ENCODE data around the gene TADA2A. TPM values are rescaled to one million over a fixed set of nuclear protein-coding genes. Genes with fewer than 3 reads are reported as not detected.
"Not testable (repeated sequence)": the region's sequence is repeated elsewhere in the genome, so short reads cannot be mapped to it uniquely, and the experiment has no call there.

TADA2A gene
- total RNA-seq, 2 experiments from 2014 or later, result 35.8 to 46.3 TPM

DNA sequence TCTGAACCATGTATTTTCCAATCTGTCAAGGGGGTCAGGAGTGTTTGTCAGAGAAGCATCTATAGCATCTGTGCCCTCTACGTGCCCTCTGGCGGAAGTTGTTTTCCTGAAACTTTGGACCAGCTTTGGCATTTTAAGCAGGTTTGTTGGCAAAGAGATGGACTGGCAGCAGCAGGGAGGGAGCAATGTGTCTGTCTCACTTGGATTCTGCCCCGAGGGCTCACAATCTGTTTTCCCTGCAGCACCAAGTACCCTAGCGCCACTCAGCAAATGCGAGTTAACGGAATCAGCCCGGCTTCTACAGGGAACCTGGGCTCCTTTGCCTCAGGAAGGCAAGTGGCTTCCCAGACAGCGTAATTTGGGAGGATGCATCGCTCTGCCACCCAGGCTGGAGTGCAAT is 100.4 kb downstream of the TADA2A start:
- no peak for DNase-seq (ENCODE audit: low spot score)
- no peak for TF ChIP-seq EZH2phosphoT487 (IDR thresholded peaks at IDR 0.05; ENCODE audit: borderline replicate concordance, low read depth, low read length)
- TF ChIP-seq, protein P1, sequence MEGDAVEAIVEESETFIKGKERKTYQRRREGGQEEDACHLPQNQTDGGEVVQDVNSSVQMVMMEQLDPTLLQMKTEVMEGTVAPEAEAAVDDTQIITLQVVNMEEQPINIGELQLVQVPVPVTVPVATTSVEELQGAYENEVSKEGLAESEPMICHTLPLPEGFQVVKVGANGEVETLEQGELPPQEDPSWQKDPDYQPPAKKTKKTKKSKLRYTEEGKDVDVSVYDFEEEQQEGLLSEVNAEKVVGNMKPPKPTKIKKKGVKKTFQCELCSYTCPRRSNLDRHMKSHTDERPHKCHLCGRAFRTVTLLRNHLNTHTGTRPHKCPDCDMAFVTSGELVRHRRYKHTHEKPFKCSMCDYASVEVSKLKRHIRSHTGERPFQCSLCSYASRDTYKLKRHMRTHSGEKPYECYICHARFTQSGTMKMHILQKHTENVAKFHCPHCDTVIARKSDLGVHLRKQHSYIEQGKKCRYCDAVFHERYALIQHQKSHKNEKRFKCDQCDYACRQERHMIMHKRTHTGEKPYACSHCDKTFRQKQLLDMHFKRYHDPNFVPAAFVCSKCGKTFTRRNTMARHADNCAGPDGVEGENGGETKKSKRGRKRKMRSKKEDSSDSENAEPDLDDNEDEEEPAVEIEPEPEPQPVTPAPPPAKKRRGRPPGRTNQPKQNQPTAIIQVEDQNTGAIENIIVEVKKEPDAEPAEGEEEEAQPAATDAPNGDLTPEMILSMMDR (conservative IDR thresholded peaks at IDR 0.05; ENCODE audit: low read length), result no peak
- intact Hi-C loops (cut with micrococcal nuclease; ENCODE audit: unreplicated experiment), result no loop called here
- Histone ChIP-seq H3K79me2 (ENCODE audit: insufficient read depth, low read depth, low read length) (no peaks in the 10 kb centered on the region), H3K4me3 (ENCODE audit: low read depth, low read length, poor library complexity, severe bottlenecking) (no peak overlapping the region), H3K36me3 (ENCODE audit: insufficient read depth, low read length) (peaks cover 3% of the 10 kb centered on the region; the same call in 1 of the 2 replicates), H3K4me2 (ENCODE audit: low read length) (no peak overlapping the region), H3K27ac (ENCODE audit: low read depth, low read length, poor library complexity, severe bottlenecking) (no peak overlapping the region), H2AFZ (ENCODE audit: low read length) (no peak overlapping the region), H3K9me2 (ENCODE audit: insufficient read depth, low read length) (no peaks in the 10 kb centered on the region), H3K4me1 (ENCODE audit: insufficient read depth, low read length, poor library complexity, severe bottlenecking) (no peaks in the 10 kb centered on the region), H4K20me1 (ENCODE audit: insufficient read depth, low read length) (no peaks in the 10 kb centered on the region), H3K9me3 (ENCODE audit: low read length) (no peaks in the 10 kb centered on the region)
- BruUV-seq (replicated peaks), result no TSS peak
- POLR2A ChIA-PET, result no interaction called here
- CTCF ChIA-PET (ENCODE audit: unreplicated experiment), result no interaction called here

DNA sequence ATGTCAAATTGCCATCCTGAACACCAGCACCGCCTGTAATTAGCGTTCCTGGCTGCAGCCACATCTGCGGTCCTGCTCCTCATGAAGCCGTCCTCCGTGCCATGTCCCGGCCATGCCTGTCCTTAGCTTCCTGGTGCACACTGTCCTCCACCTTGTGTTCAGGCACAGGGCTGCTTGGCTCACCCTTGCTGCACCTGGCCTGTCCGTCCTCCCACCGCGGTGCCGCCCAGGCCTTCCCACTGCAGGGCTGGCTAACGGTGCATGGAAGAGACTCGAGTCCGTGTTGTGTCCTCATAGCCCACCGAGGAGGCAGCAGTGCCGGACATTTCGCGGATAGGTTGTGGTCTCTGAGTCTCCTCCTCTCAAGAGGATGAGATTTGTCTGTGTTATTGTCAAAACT is 103.4 kb downstream of the TADA2A start:
- TF ChIP-seq EZH2phosphoT487 (IDR thresholded peaks at IDR 0.05; ENCODE audit: borderline replicate concordance, low read depth, low read length), result no peak
- TF ChIP-seq, protein P1 (conservative IDR thresholded peaks at IDR 0.05; ENCODE audit: low read length), result no peak
- no peaks in the 10 kb centered on the region for H4K20me1 ChIP-seq (ENCODE audit: insufficient read depth, low read length)
- ChIA-PET CTCF (ENCODE audit: unreplicated experiment) (no interaction called here), POLR2A (no interaction called here)
- H3K9me2 ChIP-seq (ENCODE audit: insufficient read depth, low read length), result no peaks in the 10 kb centered on the region
- no peaks in the 10 kb centered on the region for H3K79me2 ChIP-seq (ENCODE audit: insufficient read depth, low read depth, low read length)
- H3K9me3 ChIP-seq (ENCODE audit: low read length), result no peaks in the 10 kb centered on the region
- no peak overlapping the region for H2AFZ ChIP-seq (ENCODE audit: low read length)
- H3K27ac ChIP-seq (ENCODE audit: low read depth, low read length, poor library complexity, severe bottlenecking), result no peak overlapping the region
- no peak overlapping the region for H3K4me3 ChIP-seq (ENCODE audit: low read depth, low read length, poor library complexity, severe bottlenecking)
- H3K4me1 ChIP-seq (ENCODE audit: insufficient read depth, low read length, poor library complexity, severe bottlenecking), result no peaks in the 10 kb centered on the region
- no peak overlapping the region for H3K4me2 ChIP-seq (ENCODE audit: low read length)
- no peak for DNase-seq (ENCODE audit: low spot score)
- intact Hi-C loops (cut with micrococcal nuclease; ENCODE audit: unreplicated experiment), result no loop called here
- BruUV-seq (replicated peaks), result no TSS peak
- peaks cover 32% of the 10 kb centered on the region for H3K36me3 ChIP-seq (ENCODE audit: insufficient read depth, low read length)

DNA sequence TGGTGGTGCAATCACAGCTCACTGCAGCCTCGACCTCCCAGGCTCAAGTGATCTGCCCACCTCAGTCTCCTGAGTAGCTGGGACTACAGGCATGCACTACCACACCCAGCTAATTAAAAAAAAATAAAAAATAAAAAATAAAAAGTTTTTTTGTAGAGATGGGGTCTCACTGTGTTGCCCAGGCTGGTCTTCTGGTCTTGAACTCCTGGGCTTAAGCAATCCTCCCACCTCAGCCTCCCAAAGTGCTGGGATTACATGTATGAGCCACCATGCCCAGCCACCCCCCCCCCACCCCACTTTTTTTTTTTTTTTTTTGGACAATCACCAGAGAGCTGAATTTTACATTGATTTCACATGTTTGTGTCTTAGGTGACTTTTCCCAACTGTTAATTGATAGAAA is 105.0 kb downstream of the TADA2A start:
- H3K4me2 ChIP-seq (ENCODE audit: low read length); DNase-seq (ENCODE audit: low spot score); H3K79me2 ChIP-seq (ENCODE audit: insufficient read depth, low read depth, low read length); H4K20me1 ChIP-seq (ENCODE audit: insufficient read depth, low read length); H3K9me2 ChIP-seq (ENCODE audit: insufficient read depth, low read length); CTCF ChIA-PET (ENCODE audit: unreplicated experiment); H3K4me3 ChIP-seq (ENCODE audit: low read depth, low read length, poor library complexity, severe bottlenecking); intact Hi-C loops (cut with micrococcal nuclease; ENCODE audit: unreplicated experiment); H3K27ac ChIP-seq (ENCODE audit: low read depth, low read length, poor library complexity, severe bottlenecking); H3K9me3 ChIP-seq (ENCODE audit: low read length); H3K4me1 ChIP-seq (ENCODE audit: insufficient read depth, low read length, poor library complexity, severe bottlenecking); BruUV-seq (replicated peaks); H2AFZ ChIP-seq (ENCODE audit: low read length); POLR2A ChIA-PET: not testable (repeated sequence)
- peaks cover 48% of the 10 kb centered on the region for H3K36me3 ChIP-seq (ENCODE audit: insufficient read depth, low read length)
